Measurements from ENCODE around the gene KIF9.
"Not testable (repeated sequence)": the region's sequence is repeated elsewhere in the genome, so short reads cannot be mapped to it uniquely, and the experiment has no call there.

- not testable (repeated sequence) for TF ChIP-seq POLR2A (IDR thresholded peaks at IDR 0.05); CTCF (IDR thresholded peaks at IDR 0.05); POLR2AphosphoS5 (IDR thresholded peaks at IDR 0.05; ENCODE audit: insufficient read depth in 1 of 2, low read depth in 1 of 2)
These were observed 26.3 kb downstream of the KIF9 start for GRCh38 chr3:47256331-47256730.

Data from vagina (tissue), 2 donors.